Neural progenitor cell (in vitro differentiated cells): ENCODE data around the gene FATE1. TPM values are rescaled to one million over a fixed set of nuclear protein-coding genes. Genes with fewer than 3 reads are reported as not detected.

Experiments
- DNase-seq: peaks from one replicate; pipeline ENCODE4 v3.0.0-alpha.2; 2016; ENCODE audit warnings: low spot score
- H2AFZ ChIP-seq: fragments of 200-600 bp; sonication (generic); replicated peaks from 2 replicates; pipeline ENCODE4 v1.6.1; 2016; ENCODE audit warnings: antibody characterized with exemption
- H3F3A ChIP-seq: fragments of 200-600 bp; sonication (generic); 2 replicates; pipeline ENCODE4 v1.6.1; 2016; ENCODE audit warnings: antibody characterized with exemption, low read depth
- H3K27ac ChIP-seq: fragments of 200-600 bp; sonication (generic); 2 replicates; pipeline ENCODE4 v1.5.1; 2016; ENCODE audit warnings: mild to moderate bottlenecking
- H3K27me3 ChIP-seq: fragments of 200-600 bp; sonication (generic); 2 replicates; pipeline ENCODE4 v1.6.1; 2016; ENCODE audit warnings: mild to moderate bottlenecking, moderate library complexity
- H3K36me3 ChIP-seq: fragments of 200-600 bp; sonication (generic); 2 replicates; pipeline ENCODE4 v1.5.1; 2016
- H3K4me1 ChIP-seq: fragments of 200-600 bp; sonication (generic); 2 replicates; pipeline ENCODE4 v1.6.1; 2016; ENCODE audit warnings: mixed run types
- H3K4me2 ChIP-seq: fragments of 200-600 bp; sonication (generic); 2 replicates; pipeline ENCODE4 v1.6.1; 2016
- H3K4me3 ChIP-seq: fragments of 200-600 bp; sonication (generic); 2 replicates; pipeline ENCODE4 v1.5.1; 2016
- H3K79me2 ChIP-seq: fragments of 200-600 bp; sonication (generic); 2 replicates; pipeline ENCODE4 v1.6.1; 2016; ENCODE audit warnings: low read depth
- H3K9ac ChIP-seq: fragments of 200-600 bp; sonication (generic); 2 replicates; pipeline ENCODE4 v1.6.1; 2016
- H3K9me3 ChIP-seq: fragments of 200-600 bp; sonication (generic); 2 replicates; pipeline ENCODE4 v1.5.1; 2016; ENCODE audit warnings: low read depth
- H4K20me1 ChIP-seq: fragments of 200-600 bp; sonication (generic); 2 replicates; pipeline ENCODE4 v1.6.1; 2016; ENCODE audit warnings: low read depth
- H3K27ac Mint-ChIP-seq: 3 replicates; pipeline ENCODE4 v1.8.0; 2021; ENCODE audit warnings: mixed read lengths
- H3K27me3 Mint-ChIP-seq: 2 replicates; pipeline ENCODE4 v1.8.0; 2022; ENCODE audit warnings: low read depth, mild to moderate bottlenecking, inconsistent platforms, moderate library complexity, mixed read lengths; ENCODE audit not compliant: insufficient read depth
- H3K36me3 Mint-ChIP-seq: 3 replicates; pipeline ENCODE4 v1.8.0; 2021; ENCODE audit warnings: mixed read lengths
- H3K4me1 Mint-ChIP-seq: 3 replicates; pipeline ENCODE4 v1.8.0; 2021; ENCODE audit warnings: mixed read lengths
- H3K4me3 Mint-ChIP-seq: 3 replicates; pipeline ENCODE4 v1.8.0; 2021; ENCODE audit warnings: mild to moderate bottlenecking, moderate library complexity, mixed read lengths
- H3K9me3 Mint-ChIP-seq: 3 replicates; pipeline ENCODE4 v1.8.0; 2020; ENCODE audit warnings: mixed read lengths
- CTCF ChIP-seq: fragments of 200-600 bp; sonication (generic); IDR thresholded peaks from 2 replicates; pipeline ENCODE4 v1.5.1; 2017; ENCODE audit warnings: antibody characterized with exemption, mild to moderate bottlenecking
- EZH2 ChIP-seq: fragments of 200-600 bp; sonication (generic); IDR thresholded peaks from 2 replicates; pipeline ENCODE4 v1.6.1; 2017; ENCODE audit warnings: antibody characterized with exemption, mild to moderate bottlenecking, moderate library complexity
- EZH2phosphoT487 ChIP-seq: fragments of 200-600 bp; sonication (generic); IDR thresholded peaks from 2 replicates; pipeline ENCODE4 v1.6.1; 2017; ENCODE audit warnings: antibody characterized with exemption
- total RNA-seq: library from RNA; depleted of rRNA; stranded (reverse); fragments of >200 nt; gene quantifications from 2 replicates; pipeline ENCODE4 v1.2.3, GENCODE V29; 2015; ENCODE audit warnings: low replicate concordance

FATE1 gene
- total RNA-seq, 1 donor from 2014 or later = not detected

- no peak overlapping the region for H3K4me3 ChIP-seq
- no peak for DNase-seq
- no peaks in the 10 kb centered on the region for H3K79me2 ChIP-seq
- Mint-ChIP-seq H3K27me3 (peaks cover 16% of the 10 kb centered on the region), H3K36me3 (no peaks in the 10 kb centered on the region), H3K4me3 (no peak overlapping the region), H3K4me1 (no peaks in the 10 kb centered on the region), H3K27ac (no peak overlapping the region), H3K9me3 (peaks cover 19% of the 10 kb centered on the region)
- no peak overlapping the region for H3K27ac ChIP-seq
- no peaks in the 10 kb centered on the region for H3F3A ChIP-seq
- no peaks in the 10 kb centered on the region for H4K20me1 ChIP-seq
- H3K36me3 ChIP-seq = no peaks in the 10 kb centered on the region
- no peaks in the 10 kb centered on the region for H3K27me3 ChIP-seq
- no peak overlapping the region for H3K9ac ChIP-seq
- H3K4me2 ChIP-seq = no peak overlapping the region
- H3K9me3 ChIP-seq = no peaks in the 10 kb centered on the region
- no peak for TF ChIP-seq EZH2phosphoT487
- TF ChIP-seq EZH2 = no peak
- TF ChIP-seq CTCF = no peak
- H2AFZ ChIP-seq = no peak overlapping the region
- no peaks in the 10 kb centered on the region for H3K4me1 ChIP-seq
These were observed 26.5 kb downstream of the FATE1 start for GRCh38 chrX:151742311-151742710.

GRCh38 chrX:151743651-151744470 lies 28.0 kb downstream of the FATE1 start:
- DNase-seq = no peak
- Mint-ChIP-seq H3K27me3 (peaks cover 16% of the 10 kb centered on the region), H3K4me3 (no peak overlapping the region), H3K36me3 (no peaks in the 10 kb centered on the region), H3K27ac (no peak overlapping the region), H3K4me1 (no peaks in the 10 kb centered on the region), H3K9me3 (peaks cover 16% of the 10 kb centered on the region)
- no peak overlapping the region for H3K4me2 ChIP-seq
- no peaks in the 10 kb centered on the region for H3K27me3 ChIP-seq
- H3K4me1 ChIP-seq = no peaks in the 10 kb centered on the region
- no peaks in the 10 kb centered on the region for H3F3A ChIP-seq
- H3K4me3 ChIP-seq = no peak overlapping the region
- no peak for TF ChIP-seq CTCF
- no peak for TF ChIP-seq EZH2
- TF ChIP-seq EZH2phosphoT487 = no peak
- H3K9ac ChIP-seq = no peak overlapping the region
- no peak overlapping the region for H2AFZ ChIP-seq
- no peaks in the 10 kb centered on the region for H3K9me3 ChIP-seq
- H3K79me2 ChIP-seq = no peaks in the 10 kb centered on the region
- no peaks in the 10 kb centered on the region for H3K36me3 ChIP-seq
- H4K20me1 ChIP-seq = no peaks in the 10 kb centered on the region
- H3K27ac ChIP-seq = no peak overlapping the region

DNA sequence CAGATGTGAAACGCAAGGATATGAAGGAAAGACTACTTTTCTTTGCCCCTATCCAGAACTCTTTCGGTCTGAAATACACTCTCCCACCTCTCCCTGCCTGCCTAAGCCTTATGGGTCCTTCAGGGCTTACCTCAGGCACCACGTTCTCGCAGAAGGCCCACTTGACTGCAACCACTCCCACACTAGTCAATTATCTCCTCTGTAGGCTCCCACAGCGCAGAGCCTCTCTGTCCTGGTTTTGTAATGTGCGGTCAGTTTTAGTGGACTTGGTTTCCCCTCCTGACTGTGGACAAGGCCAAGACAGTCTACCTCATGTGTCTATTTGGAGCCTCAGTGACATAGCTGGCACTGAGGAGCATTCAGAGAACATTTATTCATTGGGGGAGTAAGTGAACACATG lies 29.8 kb downstream of the FATE1 start:
- Mint-ChIP-seq H3K4me3 (no peak overlapping the region), H3K27ac (no peak overlapping the region), H3K4me1 (no peaks in the 10 kb centered on the region), H3K9me3 (peaks cover 15% of the 10 kb centered on the region), H3K36me3 (no peaks in the 10 kb centered on the region), H3K27me3 (peaks cover 12% of the 10 kb centered on the region)
- DNase-seq = no peak
- no peaks in the 10 kb centered on the region for H3K4me1 ChIP-seq
- no peaks in the 10 kb centered on the region for H3K36me3 ChIP-seq
- no peaks in the 10 kb centered on the region for H3K9me3 ChIP-seq
- H3K4me2 ChIP-seq = no peak overlapping the region
- H3K27ac ChIP-seq = no peak overlapping the region
- H3K27me3 ChIP-seq = no peaks in the 10 kb centered on the region
- no peak overlapping the region for H3K4me3 ChIP-seq
- no peak overlapping the region for H2AFZ ChIP-seq
- TF ChIP-seq EZH2 = no peak
- no peak for TF ChIP-seq EZH2phosphoT487
- TF ChIP-seq CTCF = no peak
- no peak overlapping the region for H3K9ac ChIP-seq
- H3K79me2 ChIP-seq = no peaks in the 10 kb centered on the region
- H3F3A ChIP-seq = no peaks in the 10 kb centered on the region
- H4K20me1 ChIP-seq = no peaks in the 10 kb centered on the region
